GM19193 (cell line): ENCODE measurements around the gene SLC16A13.

Source experiments
- POLR2A ChIP-seq: IDR thresholded peaks from 4 replicates; pipeline ENCODE4 v1.6.1; 2011; ENCODE audit not compliant: insufficient read depth, insufficient read length; ENCODE audit errors: extremely low read depth

SLC16A13 gene

DNA sequence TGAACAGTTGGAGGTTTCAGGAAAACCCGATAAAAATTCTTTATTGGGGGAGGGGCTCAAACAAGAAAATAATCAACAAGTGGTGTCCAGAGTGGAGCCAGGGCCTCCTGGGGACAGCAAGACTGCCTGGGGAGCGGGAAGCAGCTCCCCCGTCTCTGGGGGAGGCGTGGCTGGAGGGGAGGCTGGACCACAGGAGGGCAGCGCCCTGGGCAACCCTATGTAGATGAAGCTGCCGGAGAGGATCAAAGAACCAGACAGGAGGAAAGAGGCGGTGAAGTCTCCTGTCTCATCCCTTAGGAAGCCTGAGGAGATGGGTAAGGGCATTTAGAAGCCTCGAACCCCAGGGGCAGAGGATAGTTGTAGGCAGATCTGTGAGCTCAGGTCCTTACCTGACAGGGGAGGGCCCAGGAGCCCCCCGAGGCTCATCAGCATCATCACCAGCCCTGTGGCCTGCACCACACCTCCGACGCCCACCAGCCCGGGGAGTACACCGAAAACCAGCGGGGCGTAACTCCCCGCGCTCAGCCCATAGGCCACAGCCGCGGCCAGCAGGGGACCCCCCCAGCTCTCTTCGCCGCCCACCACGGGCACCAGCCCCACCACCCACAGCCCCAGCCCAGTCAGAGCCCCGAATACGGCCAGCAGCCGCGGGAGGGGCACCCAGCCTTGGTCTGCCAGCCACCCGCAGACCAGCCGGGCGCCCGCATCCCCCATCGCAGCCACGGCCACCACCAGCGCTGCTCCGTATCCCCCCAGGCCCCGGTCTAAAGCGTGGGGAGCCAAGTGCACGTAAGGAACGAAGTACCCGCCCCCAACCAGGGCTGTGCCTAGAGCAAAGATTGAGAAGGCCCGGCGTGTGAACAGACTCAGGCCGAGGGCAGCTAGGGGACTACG lies 6.0 kb downstream of the SLC16A13 start:
- TF ChIP-seq POLR2A: no peak

DNA sequence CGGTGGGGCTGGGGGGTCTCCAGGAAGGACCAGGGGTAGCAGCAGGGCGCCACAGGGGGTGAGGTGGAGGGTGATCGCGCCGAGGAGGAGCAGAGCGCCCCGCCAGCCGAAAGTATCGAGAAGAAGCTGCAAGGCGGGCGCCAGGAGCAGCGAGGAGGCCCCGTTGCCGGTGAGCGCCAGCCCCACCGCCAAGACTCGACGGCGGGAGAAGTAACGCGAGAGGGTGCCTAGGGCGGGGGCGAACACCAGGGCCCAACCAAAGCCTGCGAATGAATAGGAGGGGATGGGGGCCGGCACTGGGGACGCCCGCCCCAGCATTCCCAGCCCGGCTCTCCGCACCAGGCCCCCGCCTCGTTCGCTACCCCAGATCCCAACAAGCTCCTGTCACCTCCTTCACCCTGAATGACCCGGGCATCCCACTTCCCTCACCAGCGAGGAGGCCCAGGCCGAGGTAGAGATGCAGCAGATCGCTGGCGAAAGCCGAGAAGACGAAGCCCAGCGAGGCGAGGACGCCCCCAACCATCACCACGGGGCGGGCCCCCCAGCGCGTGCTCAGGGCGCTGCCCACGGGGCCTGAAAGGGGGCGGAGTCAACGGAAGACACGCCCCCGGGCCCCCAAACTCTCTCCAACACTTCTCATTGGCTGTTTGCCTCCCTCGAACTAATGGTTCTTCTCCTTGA lies 6.8 kb downstream of the SLC16A13 start:
- TF ChIP-seq POLR2A: peak; percentile 18

DNA sequence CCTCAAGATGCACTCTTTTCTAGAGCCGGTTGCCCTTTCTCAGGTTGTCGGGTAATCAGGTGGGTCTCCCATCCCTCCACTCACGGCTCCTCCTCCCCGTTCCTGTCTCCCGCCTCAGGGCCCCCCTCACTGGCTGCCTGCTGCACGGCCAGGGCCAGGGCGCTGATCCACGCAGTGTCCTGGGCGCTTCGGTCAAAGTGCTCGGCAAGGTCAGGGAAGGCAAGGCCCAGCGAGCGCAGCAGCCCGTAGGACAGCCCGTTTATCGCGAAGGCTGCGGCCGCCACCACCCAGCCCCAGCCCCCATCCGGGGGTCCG lies 7.3 kb downstream of the SLC16A13 start:
- TF ChIP-seq POLR2A: no peak

- no peak for TF ChIP-seq POLR2A
Observed at GRCh38 chr17:7043497-7044198, 7.8 kb downstream of the SLC16A13 start, which contains the start of gene SLC16A11. Gene SLC16A11, minus strand, starts transcription at chr17:7044092. Its CDS starts 579 bp downstream, at chr17:7043513.

GRCh38 chr17:7045492-7046126 lies 9.8 kb downstream of the SLC16A13 start:
- no peak for TF ChIP-seq POLR2A

DNA sequence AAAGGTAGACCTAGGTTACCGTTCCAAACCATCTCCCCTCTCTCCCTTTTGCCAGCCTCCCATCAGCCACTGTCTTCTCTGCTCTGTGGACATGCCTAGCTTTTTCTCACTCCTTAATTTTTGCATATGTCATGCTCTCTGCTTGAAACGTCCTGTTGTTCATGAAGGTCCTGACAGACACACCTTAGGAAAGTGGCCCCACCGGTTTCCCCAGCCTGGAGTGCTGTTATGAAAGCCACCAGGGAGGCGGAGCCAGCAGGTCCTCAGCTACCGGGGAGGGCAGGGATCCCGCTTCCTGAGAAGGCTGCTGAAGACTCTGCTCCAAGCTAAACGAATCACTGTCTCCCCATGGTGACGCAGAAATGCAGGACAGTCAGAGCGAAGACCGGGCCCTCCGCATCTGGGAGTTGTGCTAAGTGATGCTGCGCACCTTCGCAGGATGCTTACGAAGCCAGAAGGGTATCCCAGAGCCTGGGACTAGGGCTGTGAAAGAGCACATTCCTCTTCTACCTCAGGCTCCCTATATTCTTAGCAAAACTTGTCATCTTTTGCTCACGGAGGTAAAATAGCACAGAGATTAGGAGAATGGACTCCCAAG lies 10.4 kb downstream of the SLC16A13 start:
- TF ChIP-seq POLR2A: no peak

- TF ChIP-seq POLR2A: no peak
Observed at GRCh38 chr17:7047566-7047965, 11.8 kb downstream of the SLC16A13 start.

GRCh38 chr17:7048968-7049367 lies 13.2 kb downstream of the SLC16A13 start:
- no peak for TF ChIP-seq POLR2A

- TF ChIP-seq POLR2A: no peak
Observed at GRCh38 chr17:7056386-7056785, 20.6 kb downstream of the SLC16A13 start.

- no peak for TF ChIP-seq POLR2A
Observed at GRCh38 chr17:7058831-7059447, 23.1 kb downstream of the SLC16A13 start.

DNA sequence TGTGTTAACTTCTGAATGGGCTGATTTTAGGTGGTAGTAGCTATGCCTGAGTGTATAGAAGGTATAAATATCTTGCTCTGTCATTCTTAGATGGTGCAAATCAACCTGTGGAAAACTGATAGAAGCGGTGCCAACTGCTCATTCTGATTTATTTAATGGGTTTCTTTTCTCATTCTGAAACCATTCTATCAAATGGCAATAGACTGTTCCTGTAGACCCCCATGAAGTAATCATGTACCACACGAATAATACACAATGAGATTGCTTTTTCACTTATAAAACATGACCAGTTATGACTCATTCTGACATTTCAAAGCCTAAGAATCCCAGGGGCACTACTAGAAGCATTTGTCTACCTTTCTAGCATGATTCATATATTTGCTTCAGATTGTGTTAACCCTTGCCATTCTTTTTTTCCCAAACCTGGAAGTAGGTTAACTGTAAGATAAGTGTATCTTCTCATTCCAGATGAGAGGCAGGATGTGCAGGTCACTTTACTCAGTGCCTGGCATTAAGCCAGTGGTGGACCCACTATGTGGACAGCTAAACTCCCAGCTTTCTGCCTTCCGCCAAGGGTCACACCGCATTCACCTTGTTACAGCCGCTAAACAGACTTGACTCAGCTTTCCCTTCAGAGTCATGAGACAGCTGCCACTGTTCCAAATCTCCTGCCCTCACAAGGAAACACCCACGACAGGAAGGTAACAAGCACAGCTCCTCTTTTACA lies 24.5 kb downstream of the SLC16A13 start:
- no peak for TF ChIP-seq POLR2A

GRCh38 chr17:7063518-7064094 lies 27.8 kb downstream of the SLC16A13 start:
- TF ChIP-seq POLR2A: no peak

DNA sequence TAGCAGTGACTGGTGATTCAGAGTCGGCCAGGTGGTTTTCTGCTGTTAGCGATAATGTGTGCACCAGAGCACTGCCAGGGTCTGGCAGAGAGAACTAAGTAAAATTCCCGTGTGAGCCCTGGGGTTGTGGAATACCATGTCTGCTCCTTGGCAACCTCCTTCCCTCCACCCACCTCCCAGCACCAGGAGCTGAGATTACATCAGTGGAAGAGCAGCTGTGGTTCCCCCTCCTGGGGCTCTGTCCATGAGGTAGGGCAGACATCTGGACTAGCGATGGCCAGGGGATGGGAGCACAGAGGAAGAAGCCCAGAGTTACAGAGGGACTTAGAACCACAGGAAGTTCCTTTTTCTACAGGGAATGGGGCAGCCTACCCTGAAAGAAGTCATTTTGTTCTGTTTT lies 28.4 kb downstream of the SLC16A13 start:
- no peak for TF ChIP-seq POLR2A
